Measurements from ENCODE around the gene CALD1.

CALD1 gene

DNA sequence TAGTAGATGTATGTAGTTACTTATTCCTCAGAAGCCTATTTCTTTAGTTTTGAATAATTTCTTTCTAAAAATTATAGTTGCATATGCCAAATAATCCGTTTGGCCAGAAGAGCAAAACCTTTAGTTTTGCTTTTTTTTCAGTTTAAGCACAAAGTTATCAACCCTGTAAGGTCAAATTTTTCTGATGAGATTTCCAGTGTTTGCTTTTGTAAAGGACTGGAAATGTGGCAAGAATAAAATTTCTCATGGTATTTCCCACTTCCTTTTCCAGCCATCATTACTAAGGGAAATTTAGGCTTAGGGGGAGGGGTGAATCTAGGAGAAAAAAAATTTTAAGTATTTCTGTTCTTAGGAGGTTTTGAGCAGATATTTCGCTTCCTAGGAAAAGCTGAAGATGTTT, 7.6 kb downstream of the CALD1 start:
- no peak for DNase-seq

DNA sequence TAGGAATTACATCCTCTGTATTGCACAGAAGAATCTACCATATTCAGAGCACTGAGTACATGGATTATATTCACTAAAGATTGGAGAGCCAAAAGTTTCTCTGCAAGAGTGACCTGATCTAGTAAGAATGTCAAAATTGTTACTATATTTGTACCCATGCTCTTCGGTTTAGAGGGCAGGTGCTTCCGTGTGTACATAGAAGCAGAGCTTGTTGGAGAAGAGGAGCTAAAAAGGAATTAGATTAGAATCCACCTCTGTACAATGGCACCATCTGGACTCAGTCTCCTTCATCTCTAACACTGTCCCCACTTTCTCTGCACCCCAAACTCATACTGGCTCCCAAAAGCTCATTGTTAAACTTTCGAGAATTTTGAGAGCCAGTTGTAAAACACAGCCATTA, 8.3 kb downstream of the CALD1 start:
- no peak for DNase-seq

- DNase-seq, result no peak
These were observed 8.8 kb downstream of the CALD1 start for GRCh38 chr7:134788191-134788590.

DNA sequence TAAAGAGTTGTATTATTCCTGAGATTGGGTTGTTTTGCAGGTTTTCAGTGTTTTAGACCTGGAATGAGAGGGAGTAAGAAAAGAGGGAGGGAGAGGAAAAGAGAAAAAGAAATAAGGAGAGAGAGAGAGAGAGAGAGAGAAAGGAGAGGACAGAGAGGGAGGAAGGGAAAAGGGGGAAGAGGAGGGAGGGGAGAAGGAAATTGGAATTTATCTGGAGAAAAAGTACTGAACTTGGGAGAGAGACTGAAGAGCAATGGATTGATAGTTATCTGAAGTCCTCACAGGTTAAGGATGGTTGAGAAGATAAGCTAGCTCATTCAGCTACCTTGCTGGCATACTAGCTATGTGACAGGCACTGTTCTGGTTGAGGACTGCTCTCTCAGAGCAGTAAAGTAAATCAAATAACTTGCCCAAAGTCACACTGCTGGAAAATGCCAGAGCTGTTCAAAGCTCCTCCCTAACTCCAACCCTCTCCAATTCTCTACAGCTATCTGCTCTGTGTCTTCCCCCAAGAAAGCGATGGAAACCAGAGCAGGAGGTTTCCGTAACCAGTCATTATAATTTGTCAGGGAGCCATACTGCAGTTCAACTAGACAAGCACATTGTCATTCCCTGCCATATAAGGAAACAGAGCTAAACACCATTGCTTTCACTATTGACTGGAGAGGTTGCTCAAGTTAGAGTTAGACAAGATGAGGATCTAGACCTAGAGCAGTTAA, 10.7 kb downstream of the CALD1 start:
- DNase-seq, result no peak

DNA sequence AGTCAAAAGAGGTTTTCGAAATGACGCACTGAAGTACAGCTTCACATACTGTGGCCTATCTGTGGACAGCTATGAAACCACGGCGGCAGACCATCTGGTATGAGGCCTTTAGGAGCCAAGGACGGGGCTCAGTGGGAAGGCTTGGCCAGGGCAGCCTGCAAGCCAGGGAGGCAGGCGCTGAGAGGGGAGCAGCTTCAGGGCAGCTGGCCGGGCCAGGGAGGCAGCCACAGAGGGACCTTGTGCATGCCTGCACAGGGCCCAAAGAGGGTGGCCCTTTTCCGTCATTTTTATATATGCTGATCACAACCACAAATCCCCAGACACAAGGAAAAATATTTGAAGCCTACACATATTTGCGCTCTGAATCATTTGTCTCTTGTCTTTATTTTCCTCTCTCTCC, 13.5 kb downstream of the CALD1 start:
- DNase-seq, result no peak

DNA sequence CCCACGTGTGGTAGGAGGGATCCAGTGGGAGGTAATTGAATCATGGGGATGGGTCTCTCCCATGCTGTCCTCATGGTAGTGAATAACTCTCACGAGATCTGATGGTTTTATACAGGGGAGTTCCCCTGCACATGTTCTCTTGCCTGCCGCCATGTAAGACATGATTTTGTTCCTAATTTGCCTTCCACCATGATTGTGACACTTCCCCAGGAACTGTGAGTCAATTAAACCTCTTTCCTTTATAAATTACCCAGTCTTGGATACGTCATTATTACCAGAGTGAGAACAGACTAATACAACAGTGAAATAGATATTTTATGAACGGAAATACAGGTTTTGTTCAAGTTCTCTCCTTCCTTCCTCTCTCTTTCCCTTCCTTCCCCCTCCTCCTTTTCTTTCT, 15.8 kb downstream of the CALD1 start:
- DNase-seq, result no peak

DNA sequence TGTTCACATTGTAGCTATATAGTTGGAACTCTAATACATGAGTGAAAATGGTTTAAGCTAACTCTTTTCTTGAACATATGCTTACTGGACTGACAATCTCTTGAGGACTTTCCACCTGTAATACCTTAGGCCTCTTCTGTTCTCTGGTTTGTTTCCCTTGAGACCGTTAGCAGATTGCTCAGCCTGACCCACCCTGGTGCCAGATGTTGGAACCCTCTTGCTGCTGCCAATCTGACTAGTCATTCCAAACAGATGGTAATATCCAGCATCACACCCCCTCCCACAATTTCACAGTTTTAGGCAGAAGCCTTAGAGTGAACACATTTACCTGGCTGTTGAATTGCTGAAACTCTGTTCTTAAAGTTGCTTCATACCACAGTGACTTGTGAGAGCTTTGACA, 18.7 kb downstream of the CALD1 start:
- DNase-seq, result no peak

GRCh38 chr7:134799377-134799776, 19.9 kb downstream of the CALD1 start:
- no peak for DNase-seq

- no peak for DNase-seq
These were observed 23.3 kb downstream of the CALD1 start for GRCh38 chr7:134802762-134803161.

DNA sequence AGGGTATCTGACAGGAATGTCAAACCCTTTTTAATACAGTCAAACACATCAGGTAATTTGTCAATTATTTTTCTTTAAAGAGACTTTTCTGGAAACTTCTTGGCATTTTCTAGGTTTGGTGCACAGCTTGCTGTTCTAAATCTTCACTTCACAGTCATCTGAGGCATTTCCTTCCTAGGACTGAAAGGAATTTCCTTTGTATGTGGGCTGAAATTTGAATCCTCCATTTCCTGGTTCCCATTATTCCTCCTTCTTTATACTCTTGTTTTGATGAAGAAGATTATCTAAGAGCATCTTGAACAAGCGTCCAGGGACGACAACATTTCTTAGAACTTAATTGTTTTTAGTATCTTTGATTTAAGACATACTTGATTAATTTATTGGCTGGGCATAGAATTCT, 24.9 kb downstream of the CALD1 start:
- no peak for DNase-seq

GRCh38 chr7:134804854-134805253, 25.4 kb downstream of the CALD1 start:
- DNase-seq, result no peak

DNA sequence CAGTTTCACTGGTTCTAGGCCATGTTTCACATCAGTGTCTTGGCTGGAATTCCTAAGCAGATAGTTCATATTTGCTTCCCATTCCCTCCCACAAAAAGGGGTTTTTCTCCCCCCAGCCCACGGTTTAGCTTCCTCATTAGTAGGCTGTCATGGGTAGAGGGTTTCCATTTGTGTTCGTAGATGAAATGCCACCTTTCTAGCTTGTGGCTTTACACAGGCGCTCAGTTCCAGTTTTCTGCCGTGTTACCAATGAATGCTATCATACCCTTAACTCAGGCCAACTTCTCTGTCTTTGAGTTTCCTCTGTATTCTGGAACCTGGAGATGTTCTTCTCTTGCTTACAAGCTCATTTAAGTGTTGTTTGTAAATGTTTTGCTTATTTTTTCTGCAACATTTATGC, 26.8 kb downstream of the CALD1 start:
- no peak for DNase-seq

DNA sequence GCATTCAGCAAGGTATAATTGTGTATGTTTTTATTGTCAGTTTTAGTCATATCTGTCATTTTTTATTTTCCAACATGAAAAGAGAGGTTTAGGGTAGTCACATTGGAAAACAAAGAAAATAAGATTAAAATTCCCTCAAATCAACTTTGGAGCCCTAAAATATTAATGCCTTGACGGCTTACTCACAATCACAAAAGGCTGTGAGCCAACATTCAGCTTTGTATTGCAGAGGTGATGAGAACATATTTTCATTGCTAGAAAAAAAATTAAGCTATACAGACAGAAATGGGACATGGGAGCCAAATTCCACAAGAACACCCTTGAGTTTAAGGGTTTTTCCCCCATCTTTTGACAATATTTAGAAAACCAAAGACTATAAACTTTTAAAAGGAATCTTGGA, 30.2 kb downstream of the CALD1 start:
- no peak for DNase-seq

- DNase-seq, result no peak
These were observed 32.3 kb downstream of the CALD1 start for GRCh38 chr7:134811765-134812164.

- DNase-seq, result no peak
These were observed 34.4 kb downstream of the CALD1 start for GRCh38 chr7:134813663-134814396.

DNA sequence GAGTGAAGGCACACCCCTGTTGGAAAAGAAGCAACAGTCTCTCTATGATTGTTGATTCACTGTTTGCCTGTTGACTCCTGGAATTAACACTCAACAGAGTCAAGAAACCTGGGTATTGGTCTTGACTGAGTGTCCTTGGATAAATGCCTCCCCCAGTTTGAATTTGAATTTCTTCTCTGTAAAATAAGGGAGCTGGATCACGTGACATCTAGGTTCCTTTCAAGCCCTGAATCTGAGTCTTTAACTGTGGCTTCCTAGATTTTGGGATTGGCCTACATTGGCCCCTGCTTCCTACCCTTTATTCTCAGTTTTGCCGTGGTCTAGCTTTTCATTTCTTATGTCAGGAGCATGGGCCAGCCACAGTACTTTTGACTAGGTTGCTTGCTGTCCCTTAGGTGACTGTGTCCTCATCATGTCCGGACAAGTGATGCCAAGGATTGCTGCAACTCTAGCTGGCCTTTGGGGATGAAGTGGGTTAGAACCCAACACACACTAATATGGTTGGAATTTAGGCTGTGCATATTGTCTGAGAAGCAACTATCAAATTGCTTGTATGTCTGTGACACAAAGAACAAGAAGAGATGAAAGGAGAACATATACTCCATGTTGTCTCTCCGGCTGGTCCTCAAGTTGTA, 35.4 kb downstream of the CALD1 start:
- DNase-seq, result no peak

DNA sequence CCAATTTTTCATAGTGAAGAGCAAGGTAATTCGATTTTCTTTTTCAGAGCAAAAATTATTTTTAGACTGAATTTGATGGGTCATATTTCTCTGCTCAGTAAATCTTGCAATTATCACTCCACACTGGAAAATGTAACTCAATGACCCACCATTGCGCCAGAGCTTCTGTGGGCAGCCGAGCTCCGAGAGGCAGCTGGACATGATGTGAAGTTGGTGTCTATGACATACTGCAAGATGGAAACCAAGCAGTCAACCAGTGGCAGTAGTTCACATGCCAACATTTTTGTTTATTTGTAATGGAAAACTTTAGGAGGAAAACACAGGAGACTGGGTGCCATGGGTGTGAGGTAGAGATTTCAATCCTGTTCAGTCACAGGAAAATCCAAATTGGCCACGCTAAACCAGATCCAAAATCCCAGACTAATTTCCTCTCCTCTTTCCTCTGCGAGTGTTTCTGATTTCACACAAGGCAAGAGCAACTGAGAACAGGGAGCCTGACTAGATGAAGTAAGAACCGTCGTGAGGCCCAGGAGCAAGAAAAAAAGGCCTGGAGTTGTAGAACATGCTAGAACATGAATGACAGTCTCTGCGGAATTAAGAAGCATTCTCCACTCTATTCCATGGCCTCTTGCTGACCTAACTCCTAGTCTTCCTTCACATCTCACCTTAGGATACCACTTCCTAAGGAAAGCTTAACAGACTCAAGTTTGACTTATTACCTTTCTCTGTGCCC, 39.3 kb downstream of the CALD1 start:
- no peak for DNase-seq

DNA sequence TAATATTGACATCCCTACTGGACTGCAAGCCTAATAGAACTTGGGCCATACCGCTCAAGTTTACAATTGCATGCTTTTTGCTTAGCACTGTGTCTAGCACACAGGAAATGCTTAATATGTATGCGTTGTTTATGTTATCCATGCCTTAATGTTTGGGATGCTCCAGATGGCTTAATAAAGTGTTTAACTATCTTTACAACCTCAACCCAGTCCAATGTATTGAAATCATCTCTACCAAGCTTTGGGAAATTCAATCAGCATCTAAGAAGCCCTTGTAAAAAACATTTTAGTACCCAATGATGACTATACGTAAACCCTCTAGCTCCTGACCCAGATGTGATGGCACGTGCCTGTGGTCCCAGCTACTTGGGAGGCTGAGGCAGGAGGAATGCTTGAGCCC, 40.0 kb downstream of the CALD1 start:
- no peak for DNase-seq

- DNase-seq, result no peak
These were observed 40.9 kb downstream of the CALD1 start for GRCh38 chr7:134820295-134820694.

GRCh38 chr7:134820778-134821177, 41.3 kb downstream of the CALD1 start:
- DNase-seq, result no peak

GRCh38 chr7:134823400-134823799, 44.0 kb downstream of the CALD1 start:
- no peak for DNase-seq

DNA sequence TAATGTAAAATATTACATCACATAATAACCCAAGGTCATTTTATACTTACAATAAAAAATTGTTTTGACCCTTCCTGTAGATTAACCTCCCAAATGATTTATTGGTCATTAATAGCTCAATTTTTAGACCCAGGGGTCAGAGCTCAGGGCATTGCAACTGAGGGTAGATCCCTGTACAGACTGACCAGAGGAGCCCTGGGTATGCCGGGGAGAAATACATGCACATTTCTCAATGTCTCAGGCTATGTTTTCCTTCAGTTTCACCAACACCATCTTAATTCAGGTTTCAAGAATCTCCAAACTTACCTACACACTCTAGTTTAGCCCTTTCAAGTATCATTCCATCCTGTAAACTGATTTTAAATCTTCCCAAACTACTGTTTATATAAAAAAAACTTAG, 46.2 kb downstream of the CALD1 start:
- no peak for DNase-seq

DNA sequence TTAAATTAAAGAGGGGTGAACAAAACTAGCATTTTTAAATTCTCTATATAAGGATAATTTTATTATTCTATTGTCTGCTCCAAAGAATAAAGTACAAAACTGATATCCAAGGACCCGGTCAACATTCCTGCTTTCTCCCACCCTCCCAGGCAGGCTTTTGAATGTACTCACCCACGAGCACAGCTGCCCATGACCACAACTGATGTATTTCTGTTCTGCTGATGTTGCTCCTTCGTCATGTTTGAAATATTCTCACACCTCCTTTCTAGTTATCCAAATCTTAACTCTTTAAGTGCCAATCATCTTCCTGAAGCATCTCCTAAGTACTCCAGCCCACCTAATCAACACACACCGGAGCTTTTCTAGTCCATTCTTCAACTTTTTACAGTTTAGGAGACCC, 46.7 kb downstream of the CALD1 start:
- no peak for DNase-seq

All from C1 segment of cervical spinal cord (tissue), 14 donors.